Activated effector memory CD4-positive, alpha-beta T cell treated with anti-CD3 and anti-CD28 coated beads, Interleukin-2, amount 50 U/mL, for 16 hours (primary cell): ENCODE measurements around the gene NOL11.
A peak's percentile ranks its signal among the peaks of the same experiment; 100 is the strongest.
"Not testable (repeated sequence)": the region's sequence is repeated elsewhere in the genome, so short reads cannot be mapped to it uniquely, and the experiment has no call there.

ENCODE experiments used
- DNase-seq: peaks from one replicate; pipeline ENCODE4 v3.0.0-alpha.2; 2020

NOL11 gene

GRCh38 chr17:67717624-67718324 lies at the start of gene NOL11:
Gene NOL11, plus strand, starts transcription at chr17:67717936. Its CDS starts 12 bp downstream, at chr17:67717948.
- peak; percentile 100 for DNase-seq

- no peak for DNase-seq
Observed at GRCh38 chr17:67671493-67671892, 46.2 kb upstream of the NOL11 start.

DNA sequence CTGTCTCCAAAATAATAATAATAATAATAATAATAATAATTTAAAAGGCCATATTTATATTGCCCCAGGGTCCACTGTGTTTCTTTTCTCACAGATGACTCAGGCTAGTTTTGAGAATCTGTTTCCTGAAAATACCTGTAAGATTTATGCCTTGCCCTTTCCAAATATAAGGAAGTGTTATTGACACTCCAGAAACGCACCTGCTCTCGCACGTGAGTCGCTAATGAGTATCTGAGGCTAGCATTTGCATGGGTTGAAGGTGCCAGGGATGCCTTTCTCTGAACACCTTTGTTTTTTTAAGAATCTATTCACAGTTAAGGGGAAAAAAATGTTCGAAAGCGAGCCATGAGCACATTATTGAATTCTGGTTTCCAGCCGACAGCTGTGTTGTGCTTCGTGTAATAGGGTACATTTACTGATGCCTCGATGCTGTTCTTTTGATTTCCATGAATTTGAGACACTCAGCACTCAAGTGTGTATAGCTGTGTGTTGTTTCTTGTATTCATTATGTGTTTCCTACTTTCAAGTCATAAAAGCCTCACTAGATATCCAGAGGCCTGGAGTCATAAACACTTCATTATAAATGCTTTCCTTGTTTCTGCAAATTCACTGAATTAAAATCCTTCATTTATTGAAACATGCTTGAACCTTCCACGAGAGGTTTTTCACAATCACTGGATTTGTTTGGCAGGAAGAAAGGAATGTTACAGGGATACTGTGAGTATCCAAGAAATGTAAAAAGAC lies 45.0 kb upstream of the NOL11 start:
- no peak for DNase-seq

GRCh38 chr17:67675481-67675880 lies 42.3 kb upstream of the NOL11 start:
- no peak for DNase-seq

DNA sequence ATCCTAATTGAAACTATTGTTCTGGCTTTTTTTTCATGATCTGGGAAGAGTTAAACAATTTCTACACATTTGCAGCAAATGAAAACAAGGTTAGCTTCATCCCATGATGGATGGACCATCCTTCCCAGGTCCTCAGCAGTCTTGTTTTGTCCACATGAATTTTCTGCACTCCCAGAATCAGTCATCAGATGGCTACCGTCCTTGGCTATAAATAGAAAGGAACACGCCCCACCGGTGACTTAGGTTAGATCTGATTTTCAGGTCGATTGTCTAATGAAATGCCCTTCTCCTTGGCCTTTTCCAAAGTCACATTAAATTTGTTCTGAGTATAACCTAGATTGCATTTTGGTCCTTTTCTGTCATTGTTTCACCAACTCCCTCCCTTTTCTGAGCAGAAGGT lies 41.4 kb upstream of the NOL11 start:
- no peak for DNase-seq

DNA sequence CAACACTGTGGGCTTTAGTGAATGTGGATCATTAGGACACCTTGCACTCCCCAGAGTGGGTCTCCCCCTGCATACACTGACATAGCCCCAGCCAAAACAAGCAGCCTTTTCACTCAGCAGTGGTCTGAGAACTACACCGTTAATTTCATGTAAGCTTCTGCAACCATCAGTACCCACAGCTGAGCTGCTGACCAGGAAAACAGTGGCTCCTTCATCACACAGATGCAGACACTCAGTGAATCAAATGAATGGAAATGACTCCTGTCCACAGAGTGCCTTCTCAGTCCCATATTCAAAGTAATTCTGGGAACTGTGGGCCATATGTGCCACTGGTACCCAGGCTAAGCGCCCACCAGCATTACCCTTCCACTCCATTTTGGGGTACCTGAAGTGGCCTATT lies 39.3 kb upstream of the NOL11 start:
- no peak for DNase-seq

- DNase-seq, result no peak
Observed at GRCh38 chr17:67679225-67679624, 38.5 kb upstream of the NOL11 start.

- DNase-seq, result no peak
Observed at GRCh38 chr17:67679721-67680120, 38.0 kb upstream of the NOL11 start.

GRCh38 chr17:67680445-67681224 lies 37.1 kb upstream of the NOL11 start:
- no peak for DNase-seq

- DNase-seq, result no peak
Observed at GRCh38 chr17:67682196-67682595, 35.5 kb upstream of the NOL11 start.

GRCh38 chr17:67685351-67685750 lies 32.4 kb upstream of the NOL11 start:
- DNase-seq, result no peak

GRCh38 chr17:67686241-67686640 lies 31.5 kb upstream of the NOL11 start:
- DNase-seq, result no peak

- DNase-seq, result no peak
Observed at GRCh38 chr17:67687511-67687910, 30.2 kb upstream of the NOL11 start.

DNA sequence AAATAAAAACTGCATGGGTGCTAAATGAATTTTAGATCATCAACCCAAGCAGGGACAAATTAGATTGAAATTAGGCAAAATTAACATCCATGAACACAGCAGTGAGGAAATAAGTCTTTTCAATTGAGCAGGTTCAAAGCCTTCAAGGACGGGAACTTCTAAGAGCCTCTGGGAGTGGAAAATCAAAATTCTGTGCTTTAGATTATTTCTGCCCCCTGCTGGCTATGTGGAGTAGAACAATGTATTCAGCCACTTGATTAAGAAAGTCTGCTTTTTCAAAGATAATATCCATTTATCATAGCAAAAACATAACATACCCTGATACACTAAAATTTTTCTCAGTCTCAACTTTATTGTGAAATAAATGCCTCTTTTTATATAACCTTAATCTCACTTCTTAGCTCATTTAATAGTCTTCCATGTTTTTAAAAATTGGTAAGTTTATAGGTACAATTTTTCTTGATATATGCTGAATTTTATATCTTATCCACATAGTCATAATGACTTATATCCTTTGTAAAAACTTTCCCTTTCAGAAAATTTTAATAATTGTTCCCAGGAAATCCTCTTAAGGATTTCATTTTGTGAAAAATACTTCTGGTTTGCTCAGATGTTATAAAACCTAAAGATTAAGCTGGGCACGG lies 28.1 kb upstream of the NOL11 start:
- no peak for DNase-seq

DNA sequence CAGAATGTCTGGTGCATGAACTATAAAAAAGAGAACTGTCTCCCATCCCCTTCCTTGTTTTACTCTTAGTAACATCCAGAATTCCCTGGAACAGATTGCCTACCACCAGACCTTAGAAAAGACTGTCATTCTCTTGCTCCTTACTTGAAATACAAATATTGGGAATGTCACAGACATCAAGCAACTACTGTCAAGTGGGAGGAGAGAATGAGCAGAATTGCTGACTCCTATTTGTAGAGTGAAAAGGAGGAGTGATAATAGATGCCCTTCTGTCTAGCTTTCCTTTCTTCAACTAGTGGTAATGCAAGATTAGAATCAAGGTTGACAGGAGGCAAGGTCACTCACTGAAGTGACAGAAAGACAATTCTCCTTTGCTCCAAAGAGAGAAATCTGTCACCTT lies 23.9 kb upstream of the NOL11 start:
- DNase-seq, result no peak

GRCh38 chr17:67696347-67696746 lies 21.4 kb upstream of the NOL11 start:
- no peak for DNase-seq

DNA sequence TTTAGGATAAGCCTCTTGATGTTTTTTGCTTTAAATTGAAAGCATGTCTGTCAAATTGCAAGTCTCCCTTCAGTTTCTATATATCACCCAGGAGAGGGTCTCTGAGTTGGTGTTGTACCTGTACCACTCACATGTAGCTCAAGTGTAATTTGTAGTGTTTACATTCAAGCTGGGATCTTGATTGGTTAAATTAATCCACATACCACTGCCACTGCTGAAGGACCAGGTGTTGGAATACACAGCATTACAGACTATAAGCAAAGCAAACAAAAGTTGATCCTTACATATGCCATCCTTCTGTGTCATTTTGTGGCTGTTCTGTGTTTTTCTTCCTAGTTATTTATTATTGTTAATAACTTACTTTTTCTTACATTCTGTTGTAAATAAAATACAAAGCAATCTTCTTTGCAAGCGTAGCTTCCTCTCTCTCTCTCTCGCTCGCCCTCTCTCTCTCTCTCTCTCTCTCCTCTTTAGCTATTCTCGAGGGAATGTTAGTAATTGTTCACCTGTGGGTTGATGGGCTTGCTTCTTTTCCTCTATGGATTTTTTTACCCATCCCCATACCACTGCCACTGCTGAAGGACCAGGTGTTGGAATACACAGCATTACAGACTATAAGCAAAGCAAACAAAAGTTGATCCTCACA lies 20.8 kb upstream of the NOL11 start:
- no peak for DNase-seq

GRCh38 chr17:67700037-67700724 lies 17.6 kb upstream of the NOL11 start:
- no peak for DNase-seq

- DNase-seq, result no peak
Observed at GRCh38 chr17:67700725-67701119, 17.0 kb upstream of the NOL11 start.

- not testable (repeated sequence) for DNase-seq
Observed at GRCh38 chr17:67702861-67703260, 14.9 kb upstream of the NOL11 start.

GRCh38 chr17:67707442-67707841 lies 10.3 kb upstream of the NOL11 start:
- DNase-seq, result no peak

GRCh38 chr17:67708378-67708777 lies 9.4 kb upstream of the NOL11 start:
- DNase-seq, result no peak
